Effector memory CD4-positive, alpha-beta T cell (primary cell): ENCODE data around the gene CASTOR1.
A peak's percentile ranks its signal among the peaks of the same experiment; 100 is the strongest.

Source experiments
- DNase-seq, 3 donors: peaks; one replicate each; pipeline ENCODE4 v3.0.0-alpha.2; 2020
- H3K27ac ChIP-seq: 2 replicates; pipeline ENCODE4 v1.7.0; 2013; ENCODE audit warnings: mild to moderate bottlenecking, low read length, moderate library complexity; ENCODE audit not compliant: insufficient read depth, poor library complexity, severe bottlenecking
- H3K27me3 ChIP-seq: replicated peaks from 2 replicates; pipeline ENCODE4 v1.7.0; 2013; ENCODE audit warnings: mild to moderate bottlenecking, low read length; ENCODE audit not compliant: insufficient read depth, control insufficient read depth, poor library complexity, severe bottlenecking
- H3K36me3 ChIP-seq: 2 replicates; pipeline ENCODE4 v1.7.0; 2013; ENCODE audit warnings: mild to moderate bottlenecking, low read length, moderate library complexity; ENCODE audit not compliant: control insufficient read depth, insufficient read depth
- H3K4me1 ChIP-seq: 2 replicates; pipeline ENCODE4 v1.7.0; 2013; ENCODE audit warnings: low read length, mild to moderate bottlenecking; ENCODE audit not compliant: control insufficient read depth, insufficient read depth, poor library complexity, severe bottlenecking
- H3K4me3 ChIP-seq: 2 replicates; pipeline ENCODE4 v1.7.0; 2013; ENCODE audit warnings: low read length, low read depth, mild to moderate bottlenecking; ENCODE audit not compliant: insufficient read depth, poor library complexity, severe bottlenecking
- H3K9me3 ChIP-seq: 2 replicates; pipeline ENCODE4 v1.7.0; 2013; ENCODE audit warnings: mild to moderate bottlenecking, low read length, moderate library complexity; ENCODE audit not compliant: control insufficient read depth

Gene CASTOR1

DNA sequence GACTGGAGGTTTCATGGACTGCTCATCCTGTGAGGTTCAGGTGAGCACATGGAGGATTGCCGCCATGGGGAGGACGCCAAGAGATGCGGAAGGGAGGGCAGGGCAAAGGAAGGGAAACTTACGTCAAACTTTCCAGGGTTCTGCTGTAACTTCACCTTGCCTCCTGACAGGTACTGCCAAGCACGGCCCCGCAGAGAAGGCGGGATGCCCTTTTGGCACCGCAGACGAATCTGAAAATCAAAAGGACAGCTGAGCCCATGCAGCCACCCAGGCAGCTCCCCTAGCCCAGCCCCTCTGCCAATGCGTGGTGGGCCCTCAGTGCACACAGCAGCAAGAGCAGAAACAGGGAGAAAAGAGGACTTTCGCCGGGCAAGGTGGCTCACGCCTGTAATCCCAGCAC is 10.0 kb upstream of the CASTOR1 start:
- peaks cover 73% of the 10 kb centered on the region for H3K4me1 ChIP-seq
- no peak overlapping the region for H3K27ac ChIP-seq
- no peak overlapping the region for H3K4me3 ChIP-seq
- peaks cover 60% of the 10 kb centered on the region for H3K36me3 ChIP-seq
- no peaks in the 10 kb centered on the region for H3K27me3 ChIP-seq
- H3K9me3 ChIP-seq = no peaks in the 10 kb centered on the region
- no peak for DNase-seq

DNA sequence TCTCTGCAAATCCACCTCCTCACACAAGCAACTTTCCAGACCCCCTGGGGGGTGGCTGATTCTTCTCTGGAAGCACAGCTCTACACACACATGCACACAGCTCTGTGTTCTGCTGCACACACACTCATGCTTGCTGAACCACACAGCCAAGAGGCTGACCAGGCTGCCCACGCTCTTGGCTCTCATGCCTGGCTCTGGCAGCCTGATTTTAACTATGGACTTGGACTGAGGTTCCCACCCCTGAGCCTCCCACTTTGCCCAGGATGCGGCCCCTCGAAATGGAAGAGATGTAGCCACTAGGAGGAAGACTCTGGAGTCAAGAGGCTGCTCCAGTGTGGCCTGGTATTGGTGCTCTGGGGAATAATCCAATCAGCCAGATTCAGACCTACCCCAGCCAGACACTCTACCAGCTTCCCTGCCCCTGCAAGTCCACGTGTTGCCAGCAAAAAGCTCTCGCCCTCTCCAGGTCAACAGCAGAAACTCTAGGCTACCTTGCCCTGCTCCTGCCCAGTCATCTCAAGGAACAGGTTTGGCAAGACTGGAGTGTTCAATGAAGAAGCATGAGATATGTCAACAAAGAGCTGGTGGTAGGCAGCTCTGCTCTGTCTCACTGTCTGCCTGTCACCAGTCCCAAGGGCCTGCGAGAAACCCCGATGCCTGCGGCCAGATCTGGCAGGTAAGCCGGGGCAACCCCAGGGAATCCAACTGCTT is 8.8 kb upstream of the CASTOR1 start:
- H3K4me1 ChIP-seq = peaks cover 61% of the 10 kb centered on the region
- H3K36me3 ChIP-seq = peaks cover 71% of the 10 kb centered on the region
- no peak overlapping the region for H3K4me3 ChIP-seq
- no peaks in the 10 kb centered on the region for H3K9me3 ChIP-seq
- H3K27ac ChIP-seq = peak overlapping the region; percentile 49
- no peaks in the 10 kb centered on the region for H3K27me3 ChIP-seq
- DNase-seq = no peak

DNA sequence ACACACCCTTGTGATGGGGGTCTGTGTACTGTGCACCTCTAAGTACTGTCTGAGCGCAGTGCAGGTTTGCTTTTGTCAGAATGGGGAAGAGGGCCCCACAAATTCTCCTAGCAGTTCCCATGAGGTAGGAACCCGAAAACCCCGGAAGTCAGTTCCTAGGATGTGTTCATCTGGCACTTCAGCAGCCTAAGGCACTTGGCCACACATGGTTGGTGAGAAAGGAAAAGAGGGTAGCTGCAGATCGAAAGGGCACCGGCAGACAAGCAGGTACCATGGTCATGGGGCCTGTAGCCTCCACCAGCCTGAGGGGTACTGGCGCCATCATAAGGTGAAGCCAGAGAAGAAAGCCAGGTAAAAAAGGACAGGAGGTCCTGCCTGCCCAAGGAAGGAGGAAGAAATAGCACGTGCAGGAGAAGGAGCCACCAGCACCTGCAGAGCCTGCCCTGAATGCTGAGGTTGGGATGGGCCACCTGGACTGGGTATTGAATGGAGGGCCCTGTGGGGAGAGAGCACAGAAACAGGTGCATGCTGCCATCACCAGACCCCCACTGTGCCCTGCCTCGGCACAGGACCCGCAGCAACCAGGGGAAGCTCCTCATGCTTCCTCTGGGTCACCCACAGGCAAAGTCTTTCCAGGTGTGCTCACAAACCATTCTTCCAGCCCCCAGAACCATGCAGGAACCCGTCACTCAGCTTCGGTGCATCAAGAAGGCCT is 8.1 kb upstream of the CASTOR1 start:
- H3K4me1 ChIP-seq = peaks cover 54% of the 10 kb centered on the region
- no peak for DNase-seq
- no peak overlapping the region for H3K4me3 ChIP-seq
- H3K9me3 ChIP-seq = no peaks in the 10 kb centered on the region
- H3K27me3 ChIP-seq = no peaks in the 10 kb centered on the region
- H3K36me3 ChIP-seq = peaks cover 78% of the 10 kb centered on the region
- H3K27ac ChIP-seq = peak overlapping the region; percentile 42

DNA sequence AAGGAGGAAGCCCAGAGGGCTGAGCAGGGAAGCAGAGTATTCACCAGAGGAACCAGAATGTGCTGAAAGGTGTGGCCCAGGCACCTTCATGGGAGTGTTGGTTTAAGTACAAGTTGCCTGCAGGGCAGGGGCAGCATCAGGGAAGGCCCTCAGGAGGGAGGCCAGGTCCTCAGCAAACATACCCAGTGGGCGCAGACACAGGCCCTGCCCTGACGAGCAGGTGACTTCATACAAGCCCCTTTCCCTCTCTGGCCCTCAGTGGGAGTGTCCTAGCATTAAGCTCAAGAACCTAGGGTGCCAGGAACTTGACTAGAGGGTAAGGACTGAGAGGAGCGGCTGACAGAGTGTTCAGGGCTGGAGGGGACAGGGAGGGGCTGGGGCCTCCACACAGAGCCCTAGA is 7.5 kb upstream of the CASTOR1 start:
- DNase-seq = no peak
- peaks cover 48% of the 10 kb centered on the region for H3K4me1 ChIP-seq
- no peaks in the 10 kb centered on the region for H3K9me3 ChIP-seq
- peaks cover 84% of the 10 kb centered on the region for H3K36me3 ChIP-seq
- H3K4me3 ChIP-seq = no peak overlapping the region
- peak overlapping the region; percentile 42 for H3K27ac ChIP-seq
- H3K27me3 ChIP-seq = no peaks in the 10 kb centered on the region

DNA sequence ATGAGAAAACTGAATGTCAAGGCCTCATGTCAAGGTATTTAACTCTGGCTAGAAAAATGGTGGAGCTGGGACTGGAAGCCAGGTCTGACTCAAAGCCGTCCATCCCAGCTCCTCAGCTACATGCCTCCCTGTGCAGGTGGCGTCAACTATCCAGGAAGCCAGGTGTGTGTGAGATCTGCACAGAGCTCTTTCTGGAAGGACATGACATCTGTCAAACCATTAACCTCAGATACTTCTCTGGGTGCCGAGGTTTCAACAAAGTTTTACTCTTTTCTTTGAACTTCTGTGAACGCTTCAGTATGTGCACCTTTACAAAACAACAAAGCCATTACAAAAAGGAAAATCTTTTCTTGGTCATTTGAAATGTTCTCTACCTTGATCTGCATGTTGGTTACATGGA is 7.0 kb upstream of the CASTOR1 start:
- H3K27me3 ChIP-seq = no peaks in the 10 kb centered on the region
- H3K4me1 ChIP-seq = peaks cover 43% of the 10 kb centered on the region
- H3K27ac ChIP-seq = no peak overlapping the region
- no peak for DNase-seq
- peaks cover 83% of the 10 kb centered on the region for H3K36me3 ChIP-seq
- no peak overlapping the region for H3K4me3 ChIP-seq
- no peaks in the 10 kb centered on the region for H3K9me3 ChIP-seq

DNA sequence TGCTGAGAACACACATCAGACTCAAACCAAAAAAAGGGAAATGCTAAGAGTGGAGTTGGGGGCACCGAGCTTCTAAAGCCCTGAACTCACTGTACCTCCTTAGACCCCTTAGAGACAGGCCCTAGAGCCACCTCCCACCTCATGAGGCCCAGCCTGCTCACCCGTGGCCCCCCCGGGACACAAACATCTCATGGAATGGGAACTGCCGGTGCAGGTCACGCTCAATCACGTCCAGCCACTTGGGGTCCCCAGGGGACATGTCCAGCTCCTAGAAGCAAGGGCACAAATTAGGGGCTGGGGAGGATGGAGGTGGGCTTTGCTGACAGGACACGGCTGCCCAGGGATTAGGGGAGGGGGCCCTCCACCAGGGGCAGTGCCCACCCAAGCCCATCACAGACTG is 6.3 kb upstream of the CASTOR1 start:
- H3K27ac ChIP-seq = peak overlapping the region; percentile 29
- H3K4me3 ChIP-seq = no peak overlapping the region
- peaks cover 42% of the 10 kb centered on the region for H3K4me1 ChIP-seq
- peaks cover 76% of the 10 kb centered on the region for H3K36me3 ChIP-seq
- no peaks in the 10 kb centered on the region for H3K27me3 ChIP-seq
- no peak for DNase-seq
- no peaks in the 10 kb centered on the region for H3K9me3 ChIP-seq

DNA sequence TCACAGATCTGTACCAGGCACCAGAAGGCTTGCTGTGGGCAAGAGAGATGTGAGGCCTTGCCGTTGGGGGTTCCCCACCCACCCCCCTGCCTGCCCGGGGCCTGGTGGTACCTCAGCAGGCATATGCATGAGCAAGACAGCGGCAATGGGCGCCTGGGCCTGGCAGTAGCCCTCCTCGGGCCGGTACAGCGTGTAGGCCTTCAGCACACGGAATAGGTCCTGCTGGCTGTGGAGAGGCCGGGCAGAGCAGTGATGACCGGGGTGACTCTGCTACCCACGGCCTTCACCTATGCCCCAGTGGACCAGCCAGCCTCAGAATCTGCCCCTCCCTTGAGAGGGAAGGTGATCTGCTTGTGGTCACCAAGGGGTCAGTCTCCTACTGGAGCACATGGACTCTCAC is 5.5 kb upstream of the CASTOR1 start:
- Histone ChIP-seq H3K4me1 (peaks cover 47% of the 10 kb centered on the region), H3K9me3 (no peaks in the 10 kb centered on the region), H3K27ac (no peak overlapping the region), H3K36me3 (peaks cover 72% of the 10 kb centered on the region), H3K27me3 (no peaks in the 10 kb centered on the region), H3K4me3 (no peak overlapping the region)
- DNase-seq = no peak

DNA sequence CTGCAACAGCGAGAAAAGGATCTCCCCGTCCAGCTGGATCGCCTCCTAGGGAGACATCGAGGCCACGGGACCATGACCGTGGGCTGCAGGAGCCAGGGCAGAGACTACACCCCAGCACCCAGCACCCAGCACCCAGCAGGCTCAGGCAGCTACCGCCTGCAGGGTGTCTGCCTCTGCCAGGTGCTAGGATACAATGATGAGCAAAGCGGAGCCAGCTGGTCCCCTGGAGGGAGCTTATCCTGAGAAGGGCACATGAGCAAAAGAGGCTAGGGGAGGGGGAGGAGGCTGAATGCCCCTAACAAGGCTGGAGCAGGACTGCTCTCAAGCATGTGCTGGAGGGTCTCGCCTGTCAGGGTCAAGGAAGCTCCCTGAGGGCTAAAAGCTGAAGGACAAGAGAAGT is 4.8 kb upstream of the CASTOR1 start:
- H3K4me1 ChIP-seq = peaks cover 44% of the 10 kb centered on the region
- H3K9me3 ChIP-seq = no peaks in the 10 kb centered on the region
- peaks cover 68% of the 10 kb centered on the region for H3K36me3 ChIP-seq
- H3K27ac ChIP-seq = no peak overlapping the region
- H3K27me3 ChIP-seq = no peaks in the 10 kb centered on the region
- DNase-seq = no peak
- no peak overlapping the region for H3K4me3 ChIP-seq

DNA sequence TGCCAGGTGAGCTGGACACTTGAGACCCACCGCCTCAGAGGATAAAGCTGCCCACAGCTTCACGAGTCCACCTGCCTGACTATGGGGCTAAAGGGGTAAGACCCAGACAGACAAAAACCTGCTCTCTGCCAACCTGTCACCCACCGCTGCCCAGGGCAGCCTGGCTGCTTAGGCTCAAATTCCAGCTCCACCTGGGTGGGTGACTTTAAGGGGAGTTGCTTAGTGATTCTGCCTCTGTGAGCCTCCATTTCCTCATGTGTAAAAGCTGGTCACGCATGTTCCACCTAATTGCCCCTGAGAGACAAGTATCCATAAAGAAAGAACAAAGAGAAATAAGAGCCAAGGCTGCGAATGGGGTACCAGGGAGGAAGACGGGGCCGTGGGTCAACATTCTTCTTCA is 3.7 kb upstream of the CASTOR1 start:
- Histone ChIP-seq H3K27ac (no peak overlapping the region), H3K4me1 (peaks cover 46% of the 10 kb centered on the region), H3K36me3 (peaks cover 58% of the 10 kb centered on the region), H3K9me3 (no peaks in the 10 kb centered on the region), H3K27me3 (no peaks in the 10 kb centered on the region), H3K4me3 (no peak overlapping the region)
- no peak for DNase-seq
